IPS-18c (cell line): ENCODE results near the gene PSAPL1.
"Not testable (repeated sequence)": the region's sequence is repeated elsewhere in the genome, so short reads cannot be mapped to it uniquely, and the experiment has no call there.

Source experiments
- H3K4me3 ChIP-seq: 2 replicates; pipeline ENCODE4 v1.7.0; 2013; ENCODE audit warnings: low read depth, mild to moderate bottlenecking, low read length, moderate library complexity; ENCODE audit not compliant: insufficient read depth
- H3K9me3 ChIP-seq: one replicate; pipeline ENCODE4 v1.6.1; 2013; ENCODE audit warnings: mild to moderate bottlenecking, low read length, moderate library complexity; ENCODE audit not compliant: control insufficient read depth, insufficient read depth

PSAPL1 gene

DNA sequence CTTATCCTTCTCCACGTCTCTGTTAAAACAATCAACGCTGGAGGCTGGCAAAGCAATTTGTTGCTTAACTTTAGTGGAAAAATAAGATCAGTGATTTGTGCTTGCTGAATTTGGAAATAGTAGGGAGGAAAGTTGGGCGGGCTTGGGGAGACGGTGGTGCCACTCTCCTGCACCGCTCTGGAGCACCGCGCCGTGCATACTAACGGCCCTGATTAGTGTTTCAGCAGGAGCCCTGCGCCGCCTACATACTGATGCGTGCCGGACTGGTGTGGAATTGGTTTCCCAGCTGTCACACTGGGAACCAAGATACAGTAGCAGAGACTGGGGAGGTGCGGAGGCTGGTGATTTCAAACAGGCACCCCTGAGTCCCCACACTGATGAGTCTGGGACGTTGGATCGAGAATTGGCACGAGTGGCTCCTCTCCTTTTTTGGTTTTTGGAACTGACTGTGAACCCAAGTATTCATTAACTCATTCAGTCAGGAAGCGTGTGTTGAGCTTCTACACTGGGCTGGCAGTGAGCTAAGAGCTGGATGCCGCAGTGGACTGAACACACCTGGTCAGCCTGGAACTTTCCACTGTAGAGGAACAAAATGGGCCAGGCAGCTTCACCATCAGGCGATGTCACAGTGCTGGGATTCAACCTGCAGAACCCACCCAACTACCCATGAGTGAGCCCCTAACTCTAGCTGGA lies 29.0 kb upstream of the PSAPL1 start:
- H3K4me3 ChIP-seq, result no peak overlapping the region
- peaks cover 3% of the 10 kb centered on the region for H3K9me3 ChIP-seq

DNA sequence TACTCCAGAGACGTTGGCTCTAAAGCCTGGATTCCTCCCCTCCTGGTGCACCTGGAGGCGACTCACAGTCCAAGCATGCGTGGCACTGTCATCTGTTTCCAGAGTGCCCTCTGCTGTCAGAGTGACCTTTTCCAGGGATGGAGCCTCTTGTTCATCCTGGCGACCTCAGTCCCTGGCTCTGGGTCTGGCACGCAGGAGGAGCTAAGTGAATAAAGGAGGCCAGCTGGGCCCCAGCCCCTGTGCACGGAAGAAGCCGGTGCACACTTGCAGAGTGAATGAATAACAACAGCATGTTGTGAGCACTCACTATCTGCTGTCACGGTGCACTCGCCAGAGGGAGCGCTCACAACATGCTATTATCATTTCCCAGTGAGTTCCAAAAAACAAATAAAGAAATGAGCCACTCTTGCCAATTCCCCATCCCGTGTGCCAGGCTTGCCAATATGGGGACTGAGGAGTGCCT lies 27.8 kb upstream of the PSAPL1 start:
- Histone ChIP-seq H3K4me3 (no peak overlapping the region), H3K9me3 (peaks cover 3% of the 10 kb centered on the region)

DNA sequence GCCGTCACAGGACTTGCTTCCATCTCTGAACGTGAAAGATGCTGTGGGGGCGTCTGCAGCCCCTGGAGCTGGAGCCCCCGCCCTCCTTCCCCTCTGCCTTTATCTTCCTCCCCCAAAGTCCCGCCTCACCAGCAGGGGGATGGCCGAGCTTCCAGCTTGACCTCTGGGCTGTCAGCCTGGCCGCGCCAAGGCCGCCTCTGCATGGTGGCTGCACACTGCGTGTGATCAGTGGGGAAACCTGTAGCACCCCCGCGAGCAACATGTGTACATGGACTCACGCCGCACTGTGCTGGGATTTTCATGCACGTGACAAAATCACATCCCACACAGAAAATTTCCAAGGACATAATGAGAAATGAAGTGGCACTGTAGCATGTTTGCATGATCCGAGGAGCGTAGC lies 26.5 kb upstream of the PSAPL1 start:
- no peak overlapping the region for H3K4me3 ChIP-seq

DNA sequence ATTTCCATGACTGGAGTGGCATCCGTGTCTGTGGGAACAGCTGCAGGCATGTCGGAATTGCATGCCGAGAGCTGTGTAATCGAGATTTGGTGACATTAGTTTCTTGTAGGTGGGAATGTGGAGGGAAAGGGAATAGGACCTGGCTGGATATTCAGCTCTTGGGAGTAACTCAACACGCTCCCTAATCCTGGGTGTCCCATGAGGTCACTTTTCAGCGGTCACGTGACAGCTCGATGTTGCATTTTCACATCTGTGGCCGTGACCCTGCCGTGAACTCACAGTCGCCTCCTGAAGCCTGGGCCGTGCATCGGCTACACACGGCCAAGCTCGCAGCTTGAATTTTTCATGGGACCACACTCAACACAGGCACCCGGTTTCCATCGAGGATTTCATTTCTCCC lies 25.8 kb upstream of the PSAPL1 start:
- Histone ChIP-seq H3K4me3 (no peak overlapping the region), H3K9me3 (no peaks in the 10 kb centered on the region)

More for the DNA sequence above, 26.5 kb upstream of the PSAPL1 start:
- peaks cover 3% of the 10 kb centered on the region for H3K9me3 ChIP-seq

DNA sequence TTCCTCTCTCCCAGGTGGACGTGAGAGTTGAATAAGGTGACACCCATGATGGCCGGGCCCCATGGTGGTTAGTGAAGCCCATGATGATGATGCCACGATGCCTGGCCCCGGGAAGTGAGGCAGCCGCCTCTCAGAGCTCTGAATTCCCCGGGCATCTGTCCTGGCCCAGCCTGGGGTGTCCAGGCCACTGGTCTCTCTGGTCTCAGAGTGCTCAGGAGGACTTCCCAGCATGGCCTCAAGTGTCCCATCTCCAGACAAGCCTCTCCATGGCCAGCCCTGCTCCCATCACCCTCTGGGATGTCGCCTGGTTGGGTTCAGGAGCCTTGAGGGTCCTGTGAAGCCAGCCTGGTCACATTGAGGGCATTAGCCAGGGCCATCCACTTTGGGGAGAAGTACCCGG lies 24.7 kb upstream of the PSAPL1 start:
- H3K4me3 ChIP-seq, result no peak overlapping the region
- no peaks in the 10 kb centered on the region for H3K9me3 ChIP-seq

DNA sequence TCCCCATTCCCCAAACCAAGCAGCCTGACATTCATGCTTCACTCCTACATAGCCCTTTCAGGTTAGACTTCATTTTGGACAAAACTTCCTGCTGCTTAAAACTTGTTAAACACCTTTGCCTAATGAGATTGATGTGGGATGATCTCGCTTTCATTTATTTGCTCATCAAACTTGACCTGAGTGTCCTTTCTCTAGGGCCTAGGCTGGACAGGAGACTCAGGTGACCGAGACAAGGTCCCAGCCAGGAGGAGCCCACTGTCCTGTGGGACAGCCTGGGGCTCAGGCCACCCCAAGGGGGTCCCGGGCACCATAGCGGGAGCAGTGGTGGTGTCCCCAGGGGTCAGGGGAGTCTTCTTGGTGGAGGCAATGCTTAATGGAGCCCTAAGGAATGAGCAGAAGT lies 23.7 kb upstream of the PSAPL1 start:
- no peak overlapping the region for H3K4me3 ChIP-seq
- no peaks in the 10 kb centered on the region for H3K9me3 ChIP-seq

DNA sequence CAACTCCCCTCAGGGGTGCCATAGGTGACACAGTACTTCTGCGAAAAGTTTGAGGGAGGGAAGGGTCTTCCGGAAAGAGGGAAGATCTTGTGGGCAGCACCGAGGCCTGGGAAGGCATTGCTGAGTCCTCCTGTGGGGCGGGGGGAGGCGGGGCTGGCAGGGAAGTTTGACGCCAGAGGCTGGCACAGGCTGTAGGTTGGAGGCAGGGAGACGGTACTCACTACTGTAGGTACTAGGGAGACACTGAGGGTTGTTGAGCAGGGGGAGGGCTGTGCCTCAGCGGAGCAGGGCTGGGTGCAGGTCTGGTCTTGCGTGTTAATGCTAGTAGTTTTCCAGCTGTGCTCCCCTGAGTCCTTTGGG lies 23.3 kb upstream of the PSAPL1 start:
- Histone ChIP-seq H3K9me3 (no peaks in the 10 kb centered on the region), H3K4me3 (no peak overlapping the region)

DNA sequence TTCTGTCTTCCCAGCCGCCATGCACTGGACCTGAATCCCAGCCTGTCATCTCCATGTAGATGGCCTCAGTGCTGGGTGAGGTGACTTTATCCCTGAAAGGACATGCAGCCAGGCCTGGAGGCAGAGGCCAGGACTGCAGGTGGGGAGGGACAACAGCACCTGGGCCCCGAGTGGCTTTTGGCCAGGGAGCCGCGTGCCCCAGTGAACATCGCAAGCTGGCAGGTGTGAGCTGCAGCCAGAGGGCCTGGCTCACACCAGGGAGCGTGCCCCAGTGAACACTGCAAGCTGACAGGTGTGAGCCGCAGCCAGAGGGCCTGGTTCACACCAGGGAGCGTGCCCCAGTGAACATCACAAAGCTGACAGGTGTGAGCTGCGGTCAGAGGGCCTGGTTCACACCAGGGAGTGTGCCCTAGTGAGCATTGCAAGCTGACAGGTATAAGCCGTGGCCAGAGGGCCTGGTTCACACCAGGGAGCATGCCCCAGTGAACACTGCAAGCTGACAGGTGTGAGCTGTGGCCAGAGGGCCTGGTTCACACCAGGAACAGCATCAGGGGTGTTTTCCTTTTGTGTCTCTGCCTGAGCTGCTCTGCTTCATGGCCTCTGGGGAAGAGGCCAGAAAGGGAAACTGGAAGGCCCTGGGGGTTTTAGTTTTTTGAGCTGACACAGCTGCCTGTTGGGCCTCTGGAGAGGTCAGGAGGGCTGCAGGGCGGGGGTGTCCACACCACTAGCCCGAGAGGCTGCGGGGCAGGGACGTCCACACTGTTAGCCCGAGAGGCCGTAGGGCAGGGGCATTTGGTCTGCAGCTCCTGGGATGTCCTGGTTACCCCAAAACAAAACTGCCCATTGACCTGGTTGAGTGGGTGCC lies 22.7 kb upstream of the PSAPL1 start:
- Histone ChIP-seq H3K4me3 (no peak overlapping the region), H3K9me3 (no peaks in the 10 kb centered on the region)

DNA sequence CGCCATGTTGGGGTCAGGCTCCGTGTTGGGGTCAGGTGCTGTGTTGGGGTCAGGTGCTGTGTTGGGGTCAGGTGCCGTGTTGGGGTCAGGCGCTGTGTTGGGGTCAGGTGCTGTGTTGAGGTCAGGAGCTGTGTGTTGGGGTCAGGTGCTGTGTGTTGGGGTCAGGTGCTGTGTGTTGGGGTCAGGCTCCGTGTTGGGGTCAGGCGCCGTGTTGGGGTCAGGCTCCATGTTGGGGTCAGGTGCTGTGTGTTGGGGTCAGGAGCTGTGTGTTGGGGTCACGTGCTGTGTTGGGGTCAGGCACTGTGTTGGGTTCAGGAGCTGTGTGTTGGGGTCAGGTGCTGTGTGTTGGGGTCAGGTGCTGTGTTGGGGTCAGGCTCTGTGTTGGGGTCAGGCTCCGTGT lies 18.1 kb upstream of the PSAPL1 start:
- H3K9me3 ChIP-seq, H3K4me3 ChIP-seq: not testable (repeated sequence)

DNA sequence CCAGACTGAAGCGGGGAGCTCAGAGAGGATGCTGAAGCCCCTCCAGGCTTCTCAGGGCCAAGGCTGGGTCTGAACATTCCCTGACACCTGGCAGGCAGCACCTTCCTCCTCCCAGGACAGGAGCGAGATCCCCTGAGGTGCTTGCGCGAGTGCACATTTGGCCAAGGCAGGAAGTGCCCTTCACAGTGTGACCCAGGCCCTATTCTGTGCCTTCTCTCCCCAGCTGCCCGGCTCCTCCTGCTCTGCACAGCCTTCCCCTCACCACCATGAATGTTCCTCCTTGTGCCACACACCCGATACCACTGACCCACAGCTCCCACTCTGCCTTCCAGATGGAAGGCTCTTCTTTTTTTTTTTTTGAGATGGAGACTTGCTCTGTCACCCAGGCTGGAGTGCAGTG lies 17.1 kb upstream of the PSAPL1 start:
- Histone ChIP-seq H3K9me3 (no peaks in the 10 kb centered on the region), H3K4me3 (no peak overlapping the region)

DNA sequence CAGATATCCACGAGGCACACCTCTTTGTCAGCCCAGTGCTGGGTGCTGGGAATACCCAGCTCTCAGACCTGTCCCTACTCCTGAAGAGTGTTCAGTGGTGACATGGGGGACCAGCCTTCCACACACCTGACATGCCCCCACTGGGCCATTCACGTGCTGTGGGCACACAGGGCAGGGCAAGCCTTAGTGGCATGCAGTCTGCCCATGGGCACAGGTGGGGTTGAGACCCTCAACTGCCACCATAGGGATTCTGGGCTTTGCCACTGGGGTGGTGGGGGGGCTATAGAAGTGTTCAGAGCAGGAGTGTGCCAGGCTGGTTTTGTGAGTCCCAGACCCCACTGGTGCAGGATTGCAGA lies 16.7 kb upstream of the PSAPL1 start:
- H3K9me3 ChIP-seq, result no peaks in the 10 kb centered on the region
- H3K4me3 ChIP-seq, result no peak overlapping the region

DNA sequence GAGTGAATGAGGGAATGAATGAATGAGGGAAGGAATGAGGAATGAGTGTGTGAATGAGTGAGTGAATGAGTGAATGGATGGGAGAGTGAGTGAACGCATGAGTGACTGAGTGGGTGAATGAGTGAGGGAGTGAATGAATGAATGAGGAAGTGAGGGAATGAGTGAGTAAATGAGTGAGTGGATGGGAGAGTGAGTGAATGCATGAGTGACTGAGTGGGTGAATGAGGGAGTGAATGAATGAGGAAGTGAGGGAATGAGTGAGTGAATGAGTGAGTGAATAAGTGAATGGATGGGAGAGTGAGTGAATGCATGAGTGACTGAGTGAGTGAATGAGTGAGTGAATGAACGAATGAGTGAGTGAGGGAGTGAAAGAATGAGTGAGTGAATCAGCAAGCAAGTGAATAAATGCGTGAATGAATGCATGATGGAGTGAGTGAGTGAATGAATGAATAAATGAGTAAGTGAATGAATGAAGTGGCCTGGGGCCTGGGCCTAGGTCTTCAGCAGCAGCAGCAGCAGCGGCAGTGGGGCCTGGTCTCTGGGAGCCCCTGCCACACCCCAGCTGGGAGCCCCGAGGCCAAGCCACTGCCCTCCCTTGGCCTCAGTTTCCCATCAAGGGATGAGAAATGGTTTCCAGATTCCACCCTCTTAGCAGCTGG lies 16.2 kb upstream of the PSAPL1 start:
- Histone ChIP-seq H3K9me3 (no peaks in the 10 kb centered on the region), H3K4me3 (no peak overlapping the region)

DNA sequence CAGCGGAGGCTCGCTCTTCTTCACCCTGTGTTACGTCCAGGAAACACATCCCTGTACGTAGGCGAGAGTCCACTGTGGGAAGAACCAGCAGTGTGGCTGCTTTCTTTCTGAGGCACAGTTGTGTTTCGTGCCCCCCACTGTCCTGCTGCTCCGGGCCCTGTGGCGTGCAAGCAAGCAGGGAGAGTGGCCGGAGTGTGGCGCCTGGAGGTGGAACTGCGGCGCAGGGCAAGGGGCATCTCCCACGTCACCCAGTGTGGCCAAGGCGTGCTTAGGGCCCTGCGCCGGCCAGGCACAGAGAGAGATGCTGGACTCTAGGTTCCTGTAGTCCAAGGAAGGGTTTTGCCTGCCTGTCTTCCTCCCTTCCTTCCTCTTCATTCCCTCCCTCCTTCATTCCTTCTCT lies 13.3 kb upstream of the PSAPL1 start:
- Histone ChIP-seq H3K9me3 (no peaks in the 10 kb centered on the region), H3K4me3 (no peak overlapping the region)

DNA sequence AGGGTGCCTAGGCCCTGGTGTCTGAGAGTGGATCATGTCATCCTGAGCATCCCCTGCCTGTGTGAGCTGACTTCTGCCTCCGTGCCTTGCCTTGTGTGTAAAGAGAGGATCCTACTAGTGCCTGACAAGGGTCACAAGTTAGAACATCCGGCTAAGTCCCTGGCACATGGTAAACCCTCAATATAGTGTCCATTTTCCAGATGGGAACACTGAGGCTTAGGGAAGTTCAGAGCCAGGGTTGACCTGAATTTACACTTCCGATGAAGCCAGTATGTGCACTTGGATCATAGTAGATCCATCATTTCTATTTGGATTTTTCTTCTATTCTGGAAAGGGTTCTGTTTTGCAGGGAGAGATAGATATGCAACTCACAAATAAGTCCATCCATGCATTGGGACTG lies 12.5 kb upstream of the PSAPL1 start:
- H3K4me3 ChIP-seq, result no peak overlapping the region
- no peaks in the 10 kb centered on the region for H3K9me3 ChIP-seq

DNA sequence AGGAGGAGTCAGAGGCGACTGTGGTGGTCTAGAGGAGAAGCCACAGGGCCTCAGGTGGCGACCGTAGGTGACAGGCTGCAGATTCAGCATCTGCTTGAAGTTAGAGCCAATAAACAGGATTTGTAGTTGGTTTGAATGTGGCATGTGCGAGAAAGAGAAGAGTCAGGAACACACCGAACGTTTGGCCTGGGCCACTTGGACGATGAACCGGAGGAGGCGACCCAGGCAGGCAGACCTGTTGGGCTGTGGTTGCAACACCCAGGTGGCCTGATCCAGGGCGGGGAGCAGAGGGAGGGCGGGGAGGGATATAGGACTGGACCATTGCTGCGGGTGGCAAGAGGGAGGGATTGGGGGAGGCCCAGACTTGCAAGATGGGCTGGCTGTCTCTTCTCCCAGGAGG lies 10.0 kb upstream of the PSAPL1 start:
- no peaks in the 10 kb centered on the region for H3K9me3 ChIP-seq
- H3K4me3 ChIP-seq, result no peak overlapping the region

DNA sequence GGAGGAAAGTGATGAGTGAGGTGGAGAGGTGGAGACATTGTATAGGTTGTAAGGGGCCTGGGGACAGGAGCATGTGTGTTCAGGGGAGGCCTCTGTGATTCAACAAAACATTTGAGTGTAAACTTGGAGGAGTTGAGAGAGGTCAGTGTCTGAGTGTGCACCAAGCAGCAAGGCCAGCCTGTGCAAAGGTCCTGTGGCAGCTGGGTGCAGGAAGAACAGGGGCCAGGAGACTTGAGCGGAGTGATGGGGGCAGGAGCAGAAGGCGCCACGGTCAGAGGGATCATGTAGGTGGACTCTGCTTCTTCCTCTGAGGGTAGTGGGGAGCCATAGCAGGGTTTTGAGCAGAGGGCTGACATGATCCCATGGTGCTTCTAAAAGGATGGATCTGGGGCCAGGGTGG lies 9.6 kb upstream of the PSAPL1 start:
- no peak overlapping the region for H3K4me3 ChIP-seq
- no peaks in the 10 kb centered on the region for H3K9me3 ChIP-seq

DNA sequence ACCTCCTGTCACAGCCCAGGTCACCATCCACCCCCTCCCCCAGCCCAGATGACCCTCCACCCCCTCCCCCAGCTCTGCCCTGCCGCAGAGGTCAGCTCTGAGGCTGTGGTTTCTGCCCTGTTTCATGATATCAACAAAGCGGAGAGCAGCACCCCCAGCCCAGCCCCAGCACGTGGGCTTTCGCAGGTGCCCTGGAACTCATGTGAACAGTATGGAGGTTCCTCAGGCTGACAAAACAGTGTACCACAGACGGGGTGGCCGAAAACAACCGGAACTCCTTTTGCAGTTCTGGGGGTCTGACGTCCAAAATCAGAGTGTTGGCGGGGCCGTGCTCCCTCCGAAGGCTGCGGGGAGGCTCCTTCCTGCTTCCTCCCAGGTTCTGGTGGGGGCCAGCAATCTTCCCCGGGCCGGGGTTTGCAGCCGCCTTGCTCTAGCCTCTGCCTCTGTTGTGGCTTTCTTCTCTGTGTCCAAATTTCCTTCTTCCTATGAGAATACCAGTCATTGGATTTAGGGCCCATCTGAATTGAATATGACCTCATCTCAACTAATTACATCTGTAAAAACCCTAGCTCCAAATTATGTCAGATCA lies 7.9 kb upstream of the PSAPL1 start:
- Histone ChIP-seq H3K4me3 (no peak overlapping the region), H3K9me3 (no peaks in the 10 kb centered on the region)

DNA sequence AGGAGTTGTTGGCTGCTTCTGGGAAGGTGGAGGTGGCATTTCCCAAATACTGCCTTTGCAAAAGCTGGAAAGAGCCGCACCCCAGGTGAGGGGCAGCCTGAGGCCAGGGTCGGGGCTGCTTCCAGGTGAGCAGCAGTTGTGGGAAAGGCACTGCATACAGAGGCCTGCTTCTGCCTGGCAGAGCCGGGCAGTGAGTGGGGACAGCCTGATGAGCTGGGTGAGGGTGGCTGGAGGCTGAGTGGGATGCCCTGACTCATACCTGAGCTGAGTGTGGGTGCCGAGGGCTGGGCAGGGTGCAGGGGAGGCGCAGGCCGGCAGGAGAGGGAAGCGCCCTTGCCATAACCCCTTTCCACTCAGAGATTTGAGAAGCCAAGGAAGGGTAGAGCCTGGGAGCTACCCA lies 6.5 kb upstream of the PSAPL1 start:
- H3K9me3 ChIP-seq, result no peaks in the 10 kb centered on the region
- no peak overlapping the region for H3K4me3 ChIP-seq
